GM18505 (cell line): Measurements from ENCODE around the gene VPS4A.
"Not testable (repeated sequence)": the region's sequence is repeated elsewhere in the genome, so short reads cannot be mapped to it uniquely, and the experiment has no call there.

Experiments
- ATAC-seq: cut with Tn5 transposase; IDR thresholded peaks from one replicate; pipeline ENCODE4 v1.9.1; 2021; ENCODE audit not compliant: unreplicated experiment
- POLR2A ChIP-seq: IDR thresholded peaks from 4 replicates; pipeline ENCODE4 v1.6.1; 2011; ENCODE audit warnings: borderline replicate concordance; ENCODE audit not compliant: insufficient read depth, insufficient read length; ENCODE audit errors: extremely low read depth

The VPS4A gene

DNA sequence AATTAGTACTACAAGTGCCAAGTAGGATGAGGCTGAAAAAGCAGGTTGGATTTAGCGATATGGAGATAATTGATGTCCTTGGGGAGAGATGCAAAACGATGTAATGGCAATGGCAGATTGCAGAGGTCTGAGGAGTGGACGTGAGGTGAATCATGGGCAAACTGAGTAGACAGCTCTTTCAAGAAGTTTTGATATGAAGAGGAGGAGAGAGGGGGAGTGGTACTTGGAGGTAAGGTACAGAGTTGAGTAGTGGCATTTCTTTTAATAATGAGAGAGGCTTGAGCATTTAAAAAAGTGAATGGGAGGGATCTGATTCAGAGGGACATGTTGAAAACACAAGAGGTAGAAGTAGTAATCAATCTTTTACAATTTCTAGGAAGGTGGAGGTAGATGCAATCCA is 17.7 kb upstream of the VPS4A start:
- TF ChIP-seq POLR2A, result no peak

DNA sequence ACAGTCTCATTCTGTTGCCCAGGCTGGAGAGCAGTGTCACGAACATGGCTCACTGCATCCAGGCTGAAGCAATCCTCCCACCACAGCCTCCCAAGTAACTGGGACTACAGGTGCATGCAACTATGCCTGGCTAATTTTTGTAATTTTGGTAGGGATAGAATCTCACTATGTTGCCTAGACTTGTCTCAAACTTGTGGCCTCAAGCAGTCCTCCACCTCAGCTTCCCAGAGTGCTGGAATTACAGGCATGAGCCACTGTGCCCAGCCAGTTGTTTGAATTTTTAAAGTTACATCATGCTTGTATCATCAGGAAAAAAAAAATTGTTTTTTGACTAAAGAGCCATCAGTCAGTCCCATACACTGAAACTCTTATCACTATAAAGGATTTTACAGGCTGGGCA is 17.1 kb upstream of the VPS4A start:
- TF ChIP-seq POLR2A, result no peak
- no peak for ATAC-seq

More for the DNA sequence above, 17.7 kb upstream of the VPS4A start:
- ATAC-seq, result no peak

DNA sequence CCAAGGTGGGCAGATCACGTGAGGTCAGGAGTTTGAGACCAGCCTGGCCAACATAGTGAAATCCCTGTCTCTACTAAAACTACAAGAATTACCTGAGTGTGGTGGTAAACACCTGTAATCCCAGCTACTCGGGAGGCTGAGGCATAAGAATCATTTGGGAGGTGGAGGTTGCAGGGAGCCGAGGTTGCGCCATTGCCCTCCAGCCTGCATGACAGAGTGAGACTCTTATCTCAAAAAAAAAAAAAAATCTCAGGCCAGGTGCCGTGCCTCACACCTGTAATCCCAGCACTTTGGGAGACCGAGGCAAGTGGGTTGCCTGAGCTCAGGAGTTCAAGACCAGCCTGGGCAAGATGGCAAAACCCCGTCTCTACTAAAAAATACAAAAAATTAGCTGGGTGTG is 14.4 kb upstream of the VPS4A start:
- not testable (repeated sequence) for ATAC-seq

GRCh38 chr16:69298261-69298660 is 12.9 kb upstream of the VPS4A start:
- TF ChIP-seq POLR2A, result no peak
- no peak for ATAC-seq

GRCh38 chr16:69301187-69301586 is 10.0 kb upstream of the VPS4A start:
- no peak for ATAC-seq
- TF ChIP-seq POLR2A, result no peak

DNA sequence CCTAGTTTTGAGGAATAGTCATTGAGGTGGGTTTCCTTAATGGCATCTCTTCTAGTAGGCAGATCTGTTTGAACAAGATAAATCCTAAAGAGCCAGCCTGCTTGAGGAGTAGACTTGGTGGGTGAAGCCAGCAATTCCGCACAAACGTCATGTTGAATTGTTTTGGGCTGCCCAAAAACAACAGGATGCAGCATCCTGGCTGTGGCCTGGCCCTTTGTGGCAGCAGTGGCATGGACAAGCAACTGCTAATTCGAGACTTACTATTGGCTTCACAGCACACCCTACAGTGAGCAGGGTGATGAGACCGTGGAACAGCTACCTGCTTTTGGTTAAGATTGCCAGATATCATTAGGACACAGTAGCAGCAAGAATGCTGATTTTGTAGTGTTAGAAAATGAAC is 9.3 kb upstream of the VPS4A start:
- ATAC-seq, result no peak
- TF ChIP-seq POLR2A, result no peak

DNA sequence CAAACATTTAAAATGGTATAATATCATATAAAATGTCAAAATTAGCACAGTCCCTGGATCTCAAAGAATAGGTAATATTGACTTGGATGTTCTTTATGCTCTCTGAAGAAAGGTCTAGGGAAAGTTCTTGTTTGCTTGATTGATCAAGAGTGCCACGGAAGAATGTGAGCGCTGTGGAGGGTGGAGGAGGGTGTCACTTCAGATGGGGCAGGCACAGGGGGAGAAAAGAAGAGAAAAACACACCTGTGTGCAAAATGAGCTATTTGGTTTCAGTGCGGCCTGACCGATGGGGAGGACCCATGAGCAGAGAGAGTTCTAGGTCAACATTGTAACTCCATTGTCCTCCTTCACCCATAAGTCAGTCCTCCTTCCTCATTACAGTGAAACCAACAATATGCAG is 8.8 kb upstream of the VPS4A start:
- no peak for ATAC-seq
- no peak for TF ChIP-seq POLR2A

GRCh38 chr16:69306031-69306430 is 5.1 kb upstream of the VPS4A start:
- ATAC-seq, result no peak
- TF ChIP-seq POLR2A, result no peak

- ATAC-seq, result no peak
- no peak for TF ChIP-seq POLR2A
Observed at GRCh38 chr16:69307091-69307490, 4.1 kb upstream of the VPS4A start.

- no peak for TF ChIP-seq POLR2A
- no peak for ATAC-seq
Observed at GRCh38 chr16:69307856-69308255, 3.3 kb upstream of the VPS4A start.

DNA sequence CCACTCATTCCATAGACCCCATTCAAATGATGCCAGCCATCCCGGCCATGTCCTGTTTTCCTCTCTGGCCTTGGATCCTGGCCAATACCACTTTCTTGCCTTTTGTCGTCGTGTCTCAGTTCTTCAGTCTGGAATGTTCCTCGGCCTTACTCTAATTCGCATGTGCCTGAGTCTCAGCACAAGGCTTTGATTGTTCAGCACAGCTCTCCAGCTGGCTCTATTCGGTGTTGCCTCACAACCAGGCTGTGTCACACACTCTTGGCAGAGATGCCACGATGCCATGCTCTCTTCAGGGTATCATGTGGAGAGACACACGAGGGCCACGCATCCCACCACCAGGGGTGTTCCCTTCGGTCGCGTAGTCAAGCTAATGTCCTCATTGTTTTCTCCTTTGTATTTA is 1.8 kb upstream of the VPS4A start:
- no peak for TF ChIP-seq POLR2A
- no peak for ATAC-seq

GRCh38 chr16:69311533-69312387 is 610 bp downstream of the VPS4A start:
- peak; percentile 45 for ATAC-seq
- no peak for TF ChIP-seq POLR2A

DNA sequence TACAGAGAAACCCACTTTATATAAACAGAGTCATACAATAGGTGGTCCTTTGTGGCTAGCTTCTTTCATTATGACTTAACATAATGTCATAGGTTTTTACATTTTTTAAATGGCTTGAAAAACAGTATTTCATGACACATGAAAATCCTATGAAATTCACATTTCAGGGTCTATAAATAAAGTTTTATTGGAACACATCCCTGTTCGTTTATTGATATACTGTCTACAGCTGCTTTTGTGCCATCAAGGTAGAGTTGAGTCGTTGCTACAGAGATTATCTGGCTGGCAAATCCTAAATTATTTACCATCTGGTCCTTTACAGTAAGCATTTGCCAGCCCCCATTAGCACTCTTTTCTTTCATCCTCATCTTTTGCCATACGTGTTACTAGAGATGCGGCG is 2.3 kb downstream of the VPS4A start:
- TF ChIP-seq POLR2A, result no peak
- no peak for ATAC-seq

GRCh38 chr16:69314534-69314933 is 3.4 kb downstream of the VPS4A start:
- no peak for TF ChIP-seq POLR2A
- no peak for ATAC-seq

- TF ChIP-seq POLR2A, result no peak
- ATAC-seq, result no peak
Observed at GRCh38 chr16:69315486-69316311, 4.5 kb downstream of the VPS4A start.

- TF ChIP-seq POLR2A, result no peak
- no peak for ATAC-seq
Observed at GRCh38 chr16:69316595-69317034, 5.5 kb downstream of the VPS4A start.
